Smooth muscle cell (in vitro differentiated cells): ENCODE data around the gene SERPINB5. TPM values are rescaled to one million over a fixed set of nuclear protein-coding genes. Genes with fewer than 3 reads are reported as not detected.

Source experiments
- DNase-seq: peaks from one replicate; lab custom pipeline; 2025; ENCODE audit not compliant: unreplicated experiment; lab: John Stamatoyannopoulos, UW
- H2AFZ ChIP-seq: fragments of 200-600 bp; sonication (generic); 2 replicates; pipeline ENCODE4 v1.6.0; 2016; ENCODE audit warnings: antibody characterized with exemption, low read depth, mild to moderate bottlenecking
- H3F3A ChIP-seq: fragments of 200-600 bp; sonication (generic); 2 replicates; pipeline ENCODE4 v1.6.0; 2017; ENCODE audit warnings: antibody characterized with exemption, low read depth
- H3K27ac ChIP-seq: fragments of 200-600 bp; sonication (generic); 2 replicates; pipeline ENCODE4 v1.5.1; 2016; ENCODE audit warnings: low read depth, mild to moderate bottlenecking
- H3K27me3 ChIP-seq: fragments of 200-600 bp; sonication (generic); 2 replicates; pipeline ENCODE4 v1.6.1; 2016; ENCODE audit warnings: low read depth, mild to moderate bottlenecking
- H3K36me3 ChIP-seq: fragments of 200-600 bp; sonication (generic); 2 replicates; pipeline ENCODE4 v1.5.1; 2016; ENCODE audit warnings: low read depth
- H3K4me1 ChIP-seq: fragments of 200-600 bp; sonication (generic); 2 replicates; pipeline ENCODE4 v1.5.1; 2016; ENCODE audit warnings: low read depth
- H3K4me2 ChIP-seq: fragments of 200-600 bp; sonication (generic); 2 replicates; pipeline ENCODE4 v1.6.0; 2016; ENCODE audit warnings: mild to moderate bottlenecking
- H3K4me3 ChIP-seq: fragments of 200-600 bp; sonication (generic); 2 replicates; pipeline ENCODE4 v1.5.1; 2016; ENCODE audit warnings: mild to moderate bottlenecking
- H3K79me2 ChIP-seq: fragments of 200-600 bp; sonication (generic); 2 replicates; pipeline ENCODE4 v1.6.0; 2016; ENCODE audit warnings: low read depth, mild to moderate bottlenecking
- H3K9ac ChIP-seq: fragments of 200-600 bp; sonication (generic); 2 replicates; pipeline ENCODE4 v1.6.0; 2016; ENCODE audit warnings: low read depth
- H3K9me3 ChIP-seq: fragments of 200-600 bp; sonication (generic); replicated peaks from 2 replicates; pipeline ENCODE4 v1.5.1; 2016; ENCODE audit warnings: low read depth
- H4K20me1 ChIP-seq: fragments of 200-600 bp; sonication (generic); 2 replicates; pipeline ENCODE4 v1.6.0; 2016; ENCODE audit warnings: low read depth
- WGBS: methylation state at CpG from one replicate; pipeline ENCODE4 v1.1.7; 2016; ENCODE audit warnings: low lambda C conversion rate; 5-methylcytosine and 5-hydroxymethylcytosine counted together
- polyA plus RNA-seq: library from polyadenylated mRNA; unstranded; fragments of >200 nt; fragmentation: Nextera tagmentation; extraction: Ambion mirVana; gene quantifications from 2 replicates; pipeline ENCODE4 v1.2.1, GENCODE V29; 2016
- total RNA-seq: library from RNA; depleted of rRNA; stranded (reverse); fragments of >200 nt; gene quantifications from 2 replicates; pipeline ENCODE4 v1.2.3, GENCODE V29; 2014
- TF ChIP-seq, protein P1 (sequence below): fragments of 200-600 bp; sonication (generic); IDR thresholded peaks from 2 replicates; pipeline ENCODE4 v1.5.1; 2017; ENCODE audit warnings: borderline replicate concordance, mild to moderate bottlenecking, antibody characterized with exemption; ENCODE audit not compliant: insufficient read depth, poor library complexity, severe bottlenecking

The SERPINB5 gene
- total and polyA plus RNA-seq, 2 experiments from 2014 or later: 7.6 to 26.8 TPM

DNA sequence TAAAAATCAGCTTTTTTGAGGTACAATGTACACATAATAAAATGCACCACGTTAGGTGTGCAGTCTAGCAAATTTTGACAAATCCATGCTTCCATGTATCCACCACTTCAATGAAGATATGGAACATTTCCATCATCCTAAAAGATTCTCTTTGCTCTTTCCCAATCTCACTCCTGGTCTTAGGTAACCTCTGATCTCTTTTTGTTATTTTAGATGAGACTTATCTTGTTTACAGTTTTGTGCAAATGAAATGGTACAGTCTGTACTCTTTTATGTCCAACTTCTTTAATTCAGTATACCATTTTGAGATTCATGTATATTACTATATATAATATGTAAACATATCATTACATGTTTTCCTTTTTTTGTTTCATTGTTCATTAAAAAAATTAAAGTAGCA, 16.3 kb upstream of the SERPINB5 start:
- Histone ChIP-seq H3K27me3 (no peaks in the 10 kb centered on the region), H3K36me3 (no peaks in the 10 kb centered on the region), H3K27ac (no peak overlapping the region), H3K4me1 (no peaks in the 10 kb centered on the region), H3F3A (no peaks in the 10 kb centered on the region), H3K4me3 (no peak overlapping the region), H3K79me2 (no peaks in the 10 kb centered on the region), H3K9ac (no peak overlapping the region), H2AFZ (no peak overlapping the region), H3K4me2 (no peak overlapping the region), H4K20me1 (no peaks in the 10 kb centered on the region), H3K9me3 (no peaks in the 10 kb centered on the region)
- WGBS: 68% methylated on average over 1 of the region's 1 CpG
- no peak for DNase-seq
- TF ChIP-seq, protein P1, sequence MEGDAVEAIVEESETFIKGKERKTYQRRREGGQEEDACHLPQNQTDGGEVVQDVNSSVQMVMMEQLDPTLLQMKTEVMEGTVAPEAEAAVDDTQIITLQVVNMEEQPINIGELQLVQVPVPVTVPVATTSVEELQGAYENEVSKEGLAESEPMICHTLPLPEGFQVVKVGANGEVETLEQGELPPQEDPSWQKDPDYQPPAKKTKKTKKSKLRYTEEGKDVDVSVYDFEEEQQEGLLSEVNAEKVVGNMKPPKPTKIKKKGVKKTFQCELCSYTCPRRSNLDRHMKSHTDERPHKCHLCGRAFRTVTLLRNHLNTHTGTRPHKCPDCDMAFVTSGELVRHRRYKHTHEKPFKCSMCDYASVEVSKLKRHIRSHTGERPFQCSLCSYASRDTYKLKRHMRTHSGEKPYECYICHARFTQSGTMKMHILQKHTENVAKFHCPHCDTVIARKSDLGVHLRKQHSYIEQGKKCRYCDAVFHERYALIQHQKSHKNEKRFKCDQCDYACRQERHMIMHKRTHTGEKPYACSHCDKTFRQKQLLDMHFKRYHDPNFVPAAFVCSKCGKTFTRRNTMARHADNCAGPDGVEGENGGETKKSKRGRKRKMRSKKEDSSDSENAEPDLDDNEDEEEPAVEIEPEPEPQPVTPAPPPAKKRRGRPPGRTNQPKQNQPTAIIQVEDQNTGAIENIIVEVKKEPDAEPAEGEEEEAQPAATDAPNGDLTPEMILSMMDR: no peak

DNA sequence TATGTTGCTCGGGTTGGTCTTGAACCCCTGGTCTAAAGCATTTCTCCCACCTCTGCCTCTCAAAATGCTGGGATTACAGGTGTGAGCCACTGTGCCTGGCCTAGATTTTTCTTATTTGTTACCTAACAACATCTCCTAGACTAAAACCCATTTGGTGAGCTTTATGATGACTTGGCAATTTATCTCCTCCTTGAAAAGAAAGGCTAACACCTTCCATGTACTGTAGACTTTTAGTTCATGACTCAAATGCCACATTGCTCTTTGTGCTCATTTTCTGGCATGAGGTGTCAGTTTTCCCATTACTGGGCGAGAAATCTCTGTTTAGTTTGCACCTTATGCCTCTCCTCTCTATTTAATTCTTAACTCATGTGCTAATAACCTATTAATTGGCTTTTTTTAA, 12.3 kb upstream of the SERPINB5 start:
- Histone ChIP-seq H4K20me1 (no peaks in the 10 kb centered on the region), H3K4me3 (no peak overlapping the region), H3K4me2 (no peak overlapping the region), H3K4me1 (no peaks in the 10 kb centered on the region), H3K79me2 (no peaks in the 10 kb centered on the region), H3F3A (no peaks in the 10 kb centered on the region), H3K36me3 (no peaks in the 10 kb centered on the region), H2AFZ (no peak overlapping the region), H3K9ac (no peak overlapping the region), H3K27me3 (no peaks in the 10 kb centered on the region), H3K27ac (no peak overlapping the region), H3K9me3 (no peaks in the 10 kb centered on the region)
- DNase-seq: no peak
- 99% methylated on average over 2 of the region's 2 CpGs for WGBS
- TF ChIP-seq, protein P1: no peak

DNA sequence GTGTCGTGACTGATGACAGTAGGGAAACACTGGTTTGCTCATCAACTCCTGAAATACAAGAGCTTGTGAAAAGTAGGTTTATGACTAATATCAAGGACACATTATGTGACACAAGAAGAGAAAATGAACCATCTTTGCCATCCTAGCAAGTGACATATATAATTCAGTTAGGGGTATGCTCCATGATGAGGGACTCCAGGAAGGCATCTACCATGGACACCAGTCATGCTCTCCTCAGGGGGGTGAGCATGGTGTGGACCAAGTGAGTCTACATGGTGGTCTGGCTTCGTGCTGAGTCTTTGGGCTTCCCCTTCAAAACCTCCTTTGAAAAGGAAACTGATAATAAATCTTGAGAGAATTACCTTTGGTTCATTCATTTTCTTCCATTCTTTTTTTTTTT, 11.7 kb upstream of the SERPINB5 start:
- Histone ChIP-seq H2AFZ (no peak overlapping the region), H3K9ac (no peak overlapping the region), H3K4me1 (no peaks in the 10 kb centered on the region), H3K27me3 (no peaks in the 10 kb centered on the region), H3K36me3 (no peaks in the 10 kb centered on the region), H3K4me2 (no peak overlapping the region), H4K20me1 (no peaks in the 10 kb centered on the region), H3K27ac (no peak overlapping the region), H3F3A (no peaks in the 10 kb centered on the region), H3K79me2 (no peaks in the 10 kb centered on the region), H3K4me3 (no peak overlapping the region), H3K9me3 (no peaks in the 10 kb centered on the region)
- TF ChIP-seq, protein P1: no peak
- 81% methylated on average over 2 of the region's 2 CpGs for WGBS
- no peak for DNase-seq

DNA sequence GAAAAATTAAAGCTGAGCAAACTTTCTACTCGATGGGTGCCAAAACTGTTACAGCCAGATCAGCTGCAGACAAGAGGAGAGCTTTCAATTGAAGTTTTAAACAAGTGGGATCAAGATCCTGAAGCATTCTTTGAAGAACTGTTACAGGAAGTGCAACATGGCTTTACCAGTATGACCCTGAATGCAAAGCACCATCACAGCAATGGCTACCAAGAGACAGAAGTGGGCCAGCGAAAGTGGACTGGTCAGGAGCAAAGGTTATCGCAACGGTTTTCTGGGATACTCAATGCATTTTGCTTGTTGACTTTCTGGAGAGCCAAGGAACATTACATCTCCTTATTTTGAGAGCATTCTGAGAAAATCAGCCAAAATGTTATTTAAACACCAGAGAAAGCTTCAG, 9.1 kb upstream of the SERPINB5 start:
- Histone ChIP-seq H2AFZ (no peak overlapping the region), H3K9me3 (no peaks in the 10 kb centered on the region), H4K20me1 (no peaks in the 10 kb centered on the region), H3F3A (no peaks in the 10 kb centered on the region), H3K27ac (no peak overlapping the region), H3K79me2 (no peaks in the 10 kb centered on the region), H3K4me1 (no peaks in the 10 kb centered on the region), H3K4me2 (no peak overlapping the region), H3K9ac (no peak overlapping the region), H3K4me3 (no peak overlapping the region), H3K27me3 (no peaks in the 10 kb centered on the region), H3K36me3 (no peaks in the 10 kb centered on the region)
- TF ChIP-seq, protein P1: no peak
- 94% methylated on average over 4 of the region's 4 CpGs for WGBS
- no peak for DNase-seq
